HG03575 (cell line): ENCODE measurements around the gene RFX8.
"Not testable (repeated sequence)": the region's sequence is repeated elsewhere in the genome, so short reads cannot be mapped to it uniquely, and the experiment has no call there.

Experiments
- ATAC-seq: cut with Tn5 transposase; IDR thresholded peaks from one replicate; pipeline ENCODE4 v1.9.1; 2021; ENCODE audit not compliant: unreplicated experiment, insufficient number of reproducible peaks, low FRiP score; ENCODE audit errors: extremely low read depth

RFX8 gene

DNA sequence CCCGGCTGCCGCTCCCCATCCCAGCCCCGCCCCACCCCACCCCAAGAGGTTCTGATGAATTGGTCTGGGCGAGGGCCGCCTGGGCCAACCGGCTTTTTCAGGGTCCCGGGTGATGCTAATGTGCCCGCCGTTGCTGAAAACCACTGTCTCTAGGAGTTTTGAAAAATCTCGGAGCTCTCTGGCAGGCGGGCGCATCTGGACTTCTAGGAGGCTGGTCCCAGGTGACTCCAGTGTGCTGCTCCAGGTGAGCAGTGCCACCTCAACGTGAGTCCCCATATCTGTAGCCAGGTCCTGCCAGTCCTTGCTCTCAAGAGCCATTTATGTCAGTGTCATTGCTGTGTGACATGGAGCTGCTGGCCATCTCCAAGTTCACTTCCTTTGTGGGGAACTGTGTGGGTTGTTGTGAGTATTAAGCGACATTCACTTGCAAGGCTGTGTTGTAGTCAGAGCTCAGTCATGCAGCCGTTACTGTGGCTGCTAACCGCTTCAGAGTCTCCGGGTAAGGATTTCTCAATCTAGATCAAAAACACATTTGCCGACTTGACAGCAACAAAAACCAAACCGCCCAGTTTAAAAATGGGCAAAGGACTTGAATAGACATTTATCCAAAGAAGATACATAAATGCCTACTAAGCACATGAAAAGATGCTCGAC lies at the start of gene RFX8:
RFX8 (minus strand) TSS at position 382 of the 654 bp plus-strand sequence. CDS start 8,264 bp downstream, outside the sequence.
- no peak for ATAC-seq

DNA sequence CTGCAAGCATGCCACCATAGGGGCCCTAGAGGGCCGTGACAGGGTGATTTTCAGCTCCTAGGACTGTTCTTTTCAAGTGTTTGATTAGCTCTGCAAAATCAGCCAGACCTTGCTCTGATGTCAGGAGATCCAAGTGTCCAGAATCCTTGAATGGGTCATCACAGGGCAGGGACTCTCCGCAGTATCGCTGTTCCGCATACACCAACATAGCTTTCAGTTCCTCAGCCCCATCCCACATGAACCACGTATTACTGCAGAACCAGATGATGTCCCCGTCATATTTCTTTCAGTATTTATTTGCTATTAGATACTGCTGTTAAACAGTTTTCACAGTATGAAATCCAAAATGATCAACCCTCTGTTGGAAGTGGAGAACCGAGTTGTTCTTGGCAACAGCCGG lies 46.6 kb upstream of the RFX8 start:
- ATAC-seq = no peak

DNA sequence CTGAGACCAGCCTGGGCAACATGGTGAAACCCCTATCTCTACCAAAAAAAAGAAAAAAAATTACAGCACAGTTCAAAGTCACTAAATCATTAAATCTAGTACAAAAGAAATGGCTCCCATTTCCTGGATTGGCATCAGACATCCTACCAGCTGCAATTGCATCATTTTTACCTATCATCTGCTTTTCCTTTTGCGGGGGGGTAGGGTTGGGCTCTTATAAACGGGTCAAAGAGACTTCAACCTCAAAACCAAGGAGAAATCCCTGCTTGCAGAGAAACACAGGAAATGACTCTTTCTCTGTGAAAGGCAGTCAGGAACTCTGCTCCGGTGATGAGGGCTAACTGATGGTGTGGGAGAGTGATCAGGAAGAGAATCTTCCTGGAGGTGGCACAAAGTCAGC lies 45.3 kb upstream of the RFX8 start:
- no peak for ATAC-seq

DNA sequence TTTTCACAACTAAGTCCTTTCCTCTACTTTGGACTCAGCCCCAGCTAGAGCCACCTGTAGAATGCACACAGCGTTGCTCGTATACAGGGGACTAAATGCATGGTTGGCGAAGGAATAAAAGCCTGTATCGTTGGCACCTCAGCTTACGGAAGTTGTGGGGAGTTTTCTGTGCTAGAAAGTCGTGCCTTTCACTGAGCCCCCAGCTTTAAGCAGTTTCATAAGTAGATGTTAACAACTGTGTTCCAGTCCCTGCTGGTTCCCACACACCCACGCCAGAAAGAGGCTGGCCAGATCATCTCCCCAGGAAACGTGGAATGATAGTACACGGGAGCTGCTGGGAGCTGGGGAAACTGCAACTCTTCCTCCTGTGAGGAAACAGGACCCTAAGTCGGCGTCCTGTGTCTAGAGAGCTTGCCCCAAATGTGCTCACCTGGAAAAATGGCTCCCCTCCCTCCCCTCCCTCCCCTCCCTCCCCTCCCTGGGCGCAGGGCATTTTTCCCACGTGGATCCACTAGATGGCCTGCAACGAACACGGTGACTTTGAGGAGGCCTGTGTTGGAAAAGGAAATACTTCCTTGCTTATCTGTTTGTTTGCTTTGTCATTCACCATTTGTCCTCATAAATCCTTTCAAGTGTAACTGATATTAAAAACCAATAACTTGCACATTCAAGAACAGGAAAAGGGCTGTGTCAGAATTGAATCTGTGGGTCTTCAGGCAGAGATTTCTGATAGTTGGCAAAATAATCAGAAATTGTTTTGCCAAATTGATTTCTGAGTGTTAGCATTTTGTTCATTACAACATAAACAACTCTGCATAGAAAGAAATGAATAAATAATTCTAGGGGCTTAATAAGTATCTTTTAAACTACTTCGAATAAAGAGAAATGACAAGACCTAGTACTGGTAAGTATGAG lies 43.9 kb upstream of the RFX8 start:
- no peak for ATAC-seq

DNA sequence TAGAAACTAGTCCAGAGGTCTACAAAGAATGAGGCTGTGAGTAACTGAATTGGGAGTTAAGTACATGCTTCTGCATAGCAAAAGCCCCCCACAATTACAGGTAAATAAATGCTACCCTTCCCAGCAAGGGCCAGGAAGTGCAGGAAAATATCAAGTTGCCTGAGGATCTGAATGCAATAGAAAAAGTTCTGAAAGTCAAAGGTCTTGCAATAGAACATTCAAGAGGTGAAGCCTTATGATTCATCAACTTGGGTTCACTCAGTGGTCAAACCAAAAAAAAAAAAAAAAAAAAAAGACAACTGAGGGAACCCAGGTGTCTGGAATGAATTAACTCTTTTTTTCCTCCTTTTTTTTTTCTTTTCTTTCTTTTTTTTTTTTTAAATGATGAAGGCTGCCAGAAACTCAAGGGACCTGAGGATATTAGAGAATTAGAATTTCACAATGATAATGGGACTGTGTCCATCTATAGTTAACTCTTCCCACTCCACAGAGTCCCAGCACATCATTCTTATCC lies 42.9 kb upstream of the RFX8 start:
- no peak for ATAC-seq

DNA sequence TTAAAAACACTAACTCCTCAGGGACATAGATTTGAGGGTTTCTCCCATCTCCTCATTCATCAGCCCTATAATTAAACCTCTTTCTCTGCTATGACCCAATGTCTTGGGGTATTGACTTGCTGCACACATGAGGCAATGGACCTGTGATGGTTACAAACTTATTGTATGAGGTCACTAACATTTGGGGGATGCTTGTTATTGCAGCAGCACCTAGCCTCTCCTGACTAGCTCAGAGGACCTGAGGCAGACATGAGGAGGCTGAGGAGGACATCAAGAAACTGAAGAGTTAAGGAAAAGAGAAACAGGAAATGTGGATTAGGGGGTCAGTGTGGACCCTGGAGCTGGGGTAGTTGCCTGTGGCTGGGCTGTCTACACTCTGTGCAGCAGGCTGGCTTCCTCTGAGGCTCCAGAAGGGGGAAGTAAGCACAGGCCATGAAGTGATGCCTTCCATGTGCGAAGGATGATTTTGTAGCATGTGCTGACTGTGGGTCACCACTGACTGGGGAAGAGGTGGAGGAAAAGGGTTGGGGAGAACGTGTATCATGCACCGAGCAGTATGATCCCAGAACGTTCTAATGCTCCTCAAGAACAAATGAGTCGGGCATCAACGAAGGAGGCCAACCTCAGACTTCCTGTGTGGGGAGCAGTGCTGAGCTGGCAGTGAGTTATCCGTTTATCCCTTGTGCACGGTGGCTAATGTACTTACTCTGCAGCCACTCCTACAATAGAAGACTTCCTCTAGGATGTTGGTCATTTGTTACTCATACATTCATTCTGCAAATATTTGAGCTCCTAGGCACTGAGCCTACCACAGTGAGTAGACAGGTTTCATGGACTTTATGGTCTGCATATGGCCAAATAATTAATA lies 42.1 kb upstream of the RFX8 start:
- ATAC-seq = no peak

DNA sequence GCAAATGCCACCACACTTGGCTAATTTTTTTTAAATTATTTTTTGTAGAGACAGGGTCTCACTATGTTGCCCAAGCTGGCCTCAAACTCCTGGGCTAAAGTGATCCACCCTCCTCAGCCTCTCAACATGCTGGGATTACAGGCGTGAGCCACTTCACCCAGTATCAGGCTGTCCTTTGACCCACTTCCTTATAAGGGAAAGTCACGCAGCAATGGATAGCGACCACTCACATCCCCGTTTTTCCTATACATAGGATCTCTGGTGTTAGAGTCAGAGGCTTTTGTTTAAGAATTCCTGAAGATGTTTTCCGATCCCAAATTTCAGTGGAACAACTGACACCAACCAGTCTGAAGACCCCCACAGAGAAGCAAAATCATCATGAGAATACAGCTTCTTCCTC lies 41.4 kb upstream of the RFX8 start:
- no peak for ATAC-seq

DNA sequence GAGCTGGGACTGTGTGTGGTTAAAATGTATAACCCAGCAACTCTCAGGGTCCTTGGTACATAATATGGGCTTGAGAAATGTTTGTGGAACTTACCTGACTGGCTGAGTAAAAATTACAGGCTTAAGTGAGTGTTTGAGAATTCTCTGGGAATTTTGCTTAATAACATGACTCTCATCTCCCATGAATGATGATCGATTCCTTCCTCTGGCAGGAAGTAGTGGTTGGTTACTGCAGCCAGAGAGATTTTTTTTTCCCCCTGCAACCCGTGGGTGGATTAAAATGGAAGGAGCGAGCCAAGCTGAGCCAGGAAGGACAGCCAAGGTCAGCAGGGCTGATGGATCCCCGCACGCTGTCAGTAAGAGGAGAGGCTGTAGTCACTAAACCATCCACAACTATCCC lies 40.6 kb upstream of the RFX8 start:
- no peak for ATAC-seq

DNA sequence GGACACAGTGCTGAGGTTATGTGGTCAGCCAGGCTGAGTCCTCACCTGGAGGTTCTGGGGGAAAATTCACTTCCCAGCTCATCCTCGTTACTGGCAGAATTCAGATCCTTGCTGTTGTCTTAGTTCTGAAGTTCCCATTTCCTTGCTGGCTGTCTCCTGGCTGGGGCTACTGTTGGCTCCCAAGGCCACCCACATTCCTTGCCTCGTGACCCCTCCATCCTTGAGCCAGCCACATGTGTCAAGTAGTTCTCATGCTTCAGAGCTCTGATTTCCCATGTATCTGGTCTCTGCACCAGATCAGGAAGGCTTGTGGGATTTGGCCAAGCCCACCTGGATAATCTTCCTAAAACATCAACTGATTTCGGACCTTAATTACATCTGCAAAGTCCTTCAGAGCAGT lies 38.1 kb upstream of the RFX8 start:
- no peak for ATAC-seq

DNA sequence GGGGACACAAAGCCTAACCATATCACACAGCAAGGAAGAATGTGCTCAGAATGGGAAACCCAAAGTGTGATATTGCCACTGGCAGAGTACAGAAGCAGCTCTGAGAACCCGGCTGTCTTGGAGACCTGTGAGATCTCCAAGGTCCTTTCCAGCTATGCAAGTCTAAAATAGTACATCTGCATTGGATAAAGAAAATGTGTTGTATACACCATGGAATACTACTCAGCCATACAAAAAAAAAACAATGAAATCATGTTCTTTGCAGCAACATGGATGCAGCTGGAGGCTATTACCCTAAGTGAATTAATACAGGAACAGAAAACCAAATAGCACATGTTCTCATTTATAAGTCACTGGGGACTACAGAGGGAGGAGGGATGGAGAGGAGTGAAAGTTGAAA lies 36.5 kb upstream of the RFX8 start:
- no peak for ATAC-seq

DNA sequence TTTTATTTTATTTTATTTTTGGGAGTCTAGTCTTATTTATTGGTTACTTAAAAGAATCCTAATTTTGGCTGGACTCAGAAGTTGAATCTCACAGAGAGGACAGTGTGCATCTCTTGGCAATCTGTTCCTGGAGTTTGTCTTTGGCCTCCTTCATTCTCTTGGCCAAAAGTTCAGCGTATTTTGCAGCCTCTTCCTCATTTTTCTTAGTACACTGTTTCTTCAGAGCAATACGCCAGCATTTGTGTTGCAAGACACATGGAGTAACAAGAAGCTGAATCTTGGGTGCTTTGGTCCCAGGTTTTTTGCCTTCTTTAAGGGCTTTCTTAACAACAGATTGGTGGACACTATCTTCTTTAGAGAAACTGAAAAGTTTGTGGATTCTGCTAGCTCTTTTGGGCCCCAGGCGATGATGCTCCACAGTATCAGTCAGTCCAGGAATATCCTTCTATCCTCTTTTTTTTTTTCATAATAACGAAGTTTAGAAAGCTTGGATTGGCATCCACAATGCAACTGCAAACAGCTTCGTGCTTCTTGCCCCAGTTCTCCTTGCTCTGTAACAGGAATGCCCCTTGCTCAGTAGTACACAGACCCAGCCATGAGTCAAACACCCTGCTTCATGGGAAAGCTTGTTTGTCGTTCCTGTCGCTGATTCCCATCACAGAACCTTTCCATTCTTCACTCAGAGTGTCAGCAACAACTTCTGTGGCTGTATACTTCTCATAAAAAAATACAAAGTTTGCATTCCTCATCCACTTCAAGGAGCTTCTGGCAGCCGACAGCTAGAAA lies 34.8 kb upstream of the RFX8 start:
- ATAC-seq = no peak

DNA sequence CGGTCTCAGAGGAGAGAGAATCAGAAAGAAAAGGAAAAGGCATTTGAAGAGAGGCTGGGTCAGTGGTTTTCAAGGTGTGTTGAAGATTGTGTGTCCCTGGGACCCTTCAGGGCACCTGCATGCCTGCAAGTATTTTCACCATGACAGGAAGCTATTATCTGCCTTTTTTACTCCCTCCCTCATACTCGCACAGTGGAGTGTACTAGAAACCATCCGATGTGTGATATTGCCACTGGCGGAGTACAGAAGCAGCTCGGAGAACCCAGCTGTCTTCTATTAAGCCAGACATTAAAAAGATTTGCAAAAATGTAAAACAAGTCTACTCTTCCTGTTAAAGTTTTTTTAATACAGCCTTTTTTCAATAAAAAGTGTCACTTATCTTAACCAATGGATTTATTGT lies 33.7 kb upstream of the RFX8 start:
- ATAC-seq = no peak

DNA sequence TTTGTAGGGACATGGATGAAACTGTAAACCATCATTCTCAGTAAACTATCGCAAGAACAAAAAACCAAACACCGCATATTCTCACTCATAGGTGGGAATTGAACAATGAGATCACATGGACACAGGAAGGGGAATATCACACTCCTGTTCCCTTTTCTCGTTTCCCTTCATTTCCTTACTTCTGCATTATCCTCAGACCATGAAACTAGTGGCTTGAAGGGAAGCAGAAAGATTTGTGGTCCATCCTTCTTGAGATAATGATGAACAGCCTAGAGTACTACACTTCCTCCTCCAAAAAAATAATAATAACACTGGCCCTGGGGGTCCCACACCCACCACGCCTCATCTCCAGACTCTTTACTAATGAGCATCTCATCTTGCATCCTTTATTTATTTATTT lies 30.4 kb upstream of the RFX8 start:
- not testable (repeated sequence) for ATAC-seq

DNA sequence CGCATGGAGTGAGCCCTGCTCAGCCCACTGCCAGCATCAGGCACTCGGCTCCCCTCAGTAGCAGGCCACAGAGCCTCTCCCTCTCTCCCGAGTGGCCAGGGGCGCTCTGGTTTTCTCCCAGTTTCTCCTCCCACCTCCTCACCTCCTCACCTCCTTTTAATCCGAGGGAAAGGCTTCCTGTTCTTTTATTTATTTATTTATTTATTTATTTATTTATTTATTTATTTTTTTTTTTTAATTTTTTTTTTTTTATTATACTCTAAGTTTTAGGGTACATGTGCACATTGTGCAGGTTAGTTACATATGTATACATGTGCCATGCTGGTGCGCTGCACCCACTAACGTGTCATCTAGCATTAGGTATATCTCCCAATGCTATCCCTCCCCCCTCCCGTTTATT lies 29.8 kb upstream of the RFX8 start:
- not testable (repeated sequence) for ATAC-seq

DNA sequence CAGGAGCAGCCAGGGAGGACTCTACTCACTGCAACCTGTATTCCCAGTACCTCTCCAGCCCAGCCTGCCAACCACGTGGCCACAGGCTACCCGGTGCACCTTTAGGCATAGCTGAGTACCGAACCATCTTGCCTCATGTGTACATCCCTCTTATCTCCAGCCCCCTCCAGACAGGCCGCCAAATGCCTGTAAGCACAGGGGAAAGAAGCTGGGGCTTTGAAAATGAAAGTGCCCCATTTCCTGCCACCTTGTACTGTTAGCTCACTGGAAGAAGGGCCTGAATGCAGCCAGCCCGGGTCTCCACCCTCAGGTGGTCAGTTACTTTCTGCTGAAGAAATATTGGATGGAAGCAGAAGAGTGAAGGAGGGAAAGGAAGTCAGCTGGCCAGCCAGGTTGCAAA lies 27.2 kb upstream of the RFX8 start:
- ATAC-seq = no peak

DNA sequence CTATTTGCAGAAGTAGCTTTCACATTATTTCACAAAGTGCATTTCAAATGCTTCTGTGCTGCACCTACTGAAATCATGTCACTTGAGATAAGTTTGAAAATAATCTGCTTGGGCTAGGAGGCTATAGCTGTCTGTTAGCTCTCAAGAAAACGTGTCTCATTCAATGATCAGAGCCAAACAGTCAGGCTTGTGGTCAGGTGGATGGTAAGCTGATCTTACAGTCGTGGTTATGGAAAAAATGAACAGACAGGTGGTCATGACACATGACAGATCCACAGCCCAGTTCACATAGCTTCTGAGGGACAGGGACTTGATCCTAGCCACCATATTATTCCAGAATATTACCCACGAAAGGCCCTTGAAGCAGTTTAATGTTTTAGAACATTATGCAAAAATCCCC lies 26.5 kb upstream of the RFX8 start:
- no peak for ATAC-seq

DNA sequence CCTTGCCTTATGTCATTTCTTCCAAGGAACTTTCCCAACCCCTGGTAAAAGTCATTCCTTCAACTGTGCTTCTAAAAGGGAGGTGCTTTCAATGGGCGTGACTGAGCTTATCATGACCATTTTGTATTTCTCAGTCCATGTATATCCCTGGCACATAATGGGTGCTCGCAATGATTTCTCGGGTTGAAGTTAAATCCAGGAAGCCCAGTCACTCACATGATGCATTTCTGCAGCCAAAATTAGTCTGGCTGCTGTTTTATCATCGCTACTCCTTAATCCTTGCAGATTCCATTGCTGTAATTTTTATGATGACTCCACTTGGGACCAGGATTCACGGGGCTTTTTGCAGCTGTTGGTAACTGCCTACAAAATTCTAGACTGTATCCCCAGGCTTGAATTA lies 25.9 kb upstream of the RFX8 start:
- ATAC-seq = no peak

DNA sequence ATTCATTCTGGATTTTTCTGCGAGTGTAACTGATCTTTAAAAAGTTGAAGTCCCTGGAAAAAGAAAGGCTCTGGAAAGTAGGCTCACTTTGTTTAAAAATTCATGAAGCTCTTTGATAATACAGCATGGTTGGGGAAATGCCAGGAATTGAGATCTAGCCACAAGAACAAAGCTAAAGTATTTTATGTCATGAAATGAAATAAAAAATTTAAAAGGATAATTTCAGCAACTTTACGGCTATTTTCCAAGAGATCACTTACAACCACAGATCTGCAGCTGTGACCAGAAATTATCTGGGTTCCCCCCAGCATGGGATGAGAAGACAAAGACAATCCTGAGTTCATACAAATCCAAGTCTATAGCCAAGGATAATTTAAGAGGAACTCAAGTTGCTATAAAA lies 25.3 kb upstream of the RFX8 start:
- no peak for ATAC-seq

DNA sequence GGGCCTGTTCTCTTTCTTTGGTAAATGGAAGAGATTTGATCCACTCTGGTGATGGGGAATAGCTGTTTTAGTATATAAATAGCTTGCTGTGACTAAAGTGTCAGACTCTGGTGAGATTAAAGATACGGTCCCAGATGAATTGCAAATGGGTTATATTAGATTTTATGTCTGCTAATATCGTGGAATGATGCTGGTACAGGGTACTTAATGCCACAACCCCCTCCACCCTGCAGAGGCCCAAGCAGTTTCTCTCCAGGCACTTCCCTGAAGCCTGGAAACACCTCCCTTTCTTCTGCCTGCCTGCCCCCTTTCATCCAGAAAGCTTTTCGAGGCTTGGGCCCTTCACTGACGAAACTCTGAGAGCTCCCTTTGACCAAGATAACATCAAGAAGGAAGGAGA lies 21.4 kb upstream of the RFX8 start:
- ATAC-seq = no peak
